Non-pigmented ciliary epithelial cell (primary cell): ENCODE measurements around the gene FZD4.
"Not testable (repeated sequence)": the region's sequence is repeated elsewhere in the genome, so short reads cannot be mapped to it uniquely, and the experiment has no call there.

Experiments used
- DNase-seq: peaks from one replicate; pipeline ENCODE4 v3.0.0-alpha.2; 2010; ENCODE audit warnings: low read depth

FZD4 gene

GRCh38 chr11:86972734-86973133 is 17.5 kb upstream of the FZD4 start:
- DNase-seq, result no peak

- no peak for DNase-seq
Measured at GRCh38 chr11:86969258-86969657, 14.1 kb upstream of the FZD4 start.

GRCh38 chr11:86967601-86968000 is 12.4 kb upstream of the FZD4 start:
- not testable (repeated sequence) for DNase-seq

- no peak for DNase-seq
Measured at GRCh38 chr11:86957976-86958646, 2.9 kb upstream of the FZD4 start.

DNA sequence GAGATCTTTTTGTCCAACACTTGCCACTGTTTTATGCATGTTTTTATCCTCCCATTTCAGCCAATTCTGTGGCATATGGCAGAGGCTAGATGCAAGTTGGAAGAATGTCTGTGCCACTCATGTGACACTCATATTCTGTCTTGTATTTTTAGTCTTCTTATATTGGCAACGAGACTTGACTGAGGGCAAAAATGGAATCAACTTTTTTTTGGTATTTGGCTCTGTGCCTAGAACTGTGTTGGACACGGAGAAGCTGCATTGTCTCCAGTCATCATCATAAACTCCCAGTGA is 1.7 kb upstream of the FZD4 start:
- no peak for DNase-seq

GRCh38 chr11:86955111-86955360 is 159 bp downstream of the FZD4 start:
- DNase-seq, result no peak

DNA sequence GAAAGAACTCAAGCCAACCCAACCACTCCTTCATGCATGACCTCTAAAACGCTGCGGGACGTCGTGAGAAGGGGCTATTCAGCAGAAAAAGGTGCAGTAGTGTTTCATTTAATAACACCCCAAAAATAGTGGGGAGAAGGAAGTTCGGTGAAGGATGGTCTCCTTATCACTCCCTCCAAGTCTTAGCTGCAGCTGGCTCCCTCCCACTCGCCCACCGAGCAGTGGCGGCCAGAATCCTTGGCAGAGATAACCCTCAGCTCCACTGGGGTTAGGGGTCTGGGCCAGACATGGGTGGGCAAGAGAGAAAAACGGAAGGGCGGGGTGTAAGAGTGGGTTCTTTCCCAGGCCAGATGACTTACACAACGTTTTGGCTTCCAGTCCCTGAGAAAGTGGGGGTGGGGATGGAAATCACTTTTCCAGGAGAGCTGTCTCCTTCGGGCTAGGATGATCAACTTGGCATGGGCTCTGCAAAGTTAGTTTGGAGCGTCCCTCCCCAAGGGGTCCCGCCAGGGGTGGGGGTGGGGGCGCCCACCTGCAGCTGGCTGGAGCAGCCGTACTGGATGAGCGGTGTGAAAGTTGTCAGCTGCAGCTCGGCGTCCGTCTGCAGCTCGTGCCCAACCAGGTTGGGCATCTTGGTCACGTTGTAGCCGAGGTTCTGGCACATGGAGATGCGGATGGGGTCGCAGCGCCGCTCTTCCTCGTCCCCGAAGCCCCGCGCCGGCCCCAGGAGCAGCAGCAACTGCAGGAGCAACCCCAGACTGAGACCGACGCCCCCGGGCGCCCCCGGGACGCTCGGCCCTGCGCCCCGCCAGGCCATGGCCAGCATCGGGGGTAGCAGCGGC is 705 bp downstream of the FZD4 start:
- no peak for DNase-seq

- no peak for DNase-seq
Measured at GRCh38 chr11:86952221-86952875, 2.8 kb downstream of the FZD4 start.

GRCh38 chr11:86951706-86952105 is 3.5 kb downstream of the FZD4 start:
- no peak for DNase-seq

- no peak for DNase-seq
Measured at GRCh38 chr11:86950661-86950995, 4.6 kb downstream of the FZD4 start.

DNA sequence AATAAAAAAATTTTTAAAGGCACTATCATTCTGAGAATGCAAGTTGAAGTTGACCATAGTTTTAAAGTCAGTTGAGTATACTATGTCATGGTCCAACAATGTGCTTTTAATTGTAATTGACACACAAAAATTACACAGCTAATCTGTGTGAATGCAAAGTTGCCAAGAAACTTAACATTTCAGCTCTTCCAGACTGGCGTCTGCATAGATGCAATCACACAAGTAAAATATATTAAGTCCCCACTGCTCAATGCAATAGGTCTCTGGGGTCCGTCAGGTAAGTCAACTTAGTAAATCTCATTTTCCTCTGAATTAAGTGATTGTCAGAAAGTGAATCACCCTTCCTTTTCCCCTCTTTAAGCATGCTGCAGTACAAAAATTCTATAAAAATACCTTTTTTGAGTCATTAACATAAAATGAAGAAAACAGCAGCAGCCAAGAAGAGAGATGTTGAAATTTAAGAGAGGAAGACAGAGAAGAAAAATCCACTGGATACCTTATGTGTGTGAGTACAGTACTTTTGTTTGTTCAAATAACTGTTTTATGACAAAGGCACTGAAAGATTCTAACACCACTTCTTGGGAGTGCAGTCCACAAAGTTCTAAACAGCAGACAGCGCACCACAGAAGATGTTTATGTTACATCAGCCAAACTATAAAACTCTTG is 5.1 kb downstream of the FZD4 start:
- DNase-seq, result no peak

DNA sequence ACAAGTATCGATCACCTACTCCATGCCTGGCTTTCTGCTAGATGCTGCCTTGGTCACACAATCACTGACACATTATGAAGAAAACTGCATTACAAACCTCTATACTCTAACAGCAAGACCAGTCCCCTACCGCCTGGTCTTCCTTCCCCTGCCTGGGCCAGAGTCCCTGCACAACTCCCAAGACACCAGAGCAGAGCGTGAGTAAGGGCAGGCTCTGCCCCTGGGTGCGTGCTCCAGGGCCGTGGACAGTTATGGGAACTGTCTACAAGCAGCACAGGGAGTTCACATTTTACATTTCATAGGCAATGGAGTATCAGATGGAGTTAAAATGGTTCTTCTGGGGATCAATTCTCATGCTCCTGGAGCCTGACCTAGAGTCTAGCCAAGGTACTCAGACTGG is 6.5 kb downstream of the FZD4 start:
- no peak for DNase-seq

GRCh38 chr11:86947541-86947940 is 7.7 kb downstream of the FZD4 start:
- DNase-seq, result no peak

GRCh38 chr11:86943505-86943904 is 11.7 kb downstream of the FZD4 start:
- not testable (repeated sequence) for DNase-seq

GRCh38 chr11:86941871-86942599 is 13.2 kb downstream of the FZD4 start:
- DNase-seq, result no peak

GRCh38 chr11:86941077-86941870 is 13.9 kb downstream of the FZD4 start:
- DNase-seq, result no peak

DNA sequence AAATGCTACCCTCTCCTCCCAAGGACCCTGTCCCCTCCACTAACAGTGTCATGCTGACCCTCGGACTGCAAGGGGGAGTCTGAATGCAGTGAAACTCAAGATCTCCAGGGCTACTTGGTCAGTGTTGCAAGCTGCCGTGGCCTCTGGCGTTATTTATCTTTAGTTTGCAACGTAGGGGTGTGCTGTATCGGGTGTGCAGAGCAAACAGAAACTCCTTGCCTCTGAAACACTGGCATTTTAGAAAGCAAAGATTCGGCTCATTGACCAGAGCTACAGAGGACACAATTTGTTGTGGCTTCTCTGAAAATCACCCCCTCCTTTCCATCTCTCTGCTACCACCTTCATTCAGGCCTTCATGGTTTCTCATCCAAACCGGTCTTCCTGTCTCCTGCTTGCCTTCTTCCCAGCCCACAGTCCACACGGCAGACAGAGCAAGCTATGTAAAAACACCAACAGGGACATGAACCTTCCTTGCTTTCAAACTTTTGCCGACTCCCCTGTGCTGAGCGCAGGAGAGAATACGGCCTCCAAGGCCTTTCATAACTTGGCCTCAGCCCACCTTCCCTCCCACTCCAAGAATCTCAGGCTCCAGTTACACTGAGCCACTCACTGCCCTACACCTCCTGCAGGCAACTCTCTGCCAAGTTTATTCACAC is 14.9 kb downstream of the FZD4 start:
- no peak for DNase-seq

DNA sequence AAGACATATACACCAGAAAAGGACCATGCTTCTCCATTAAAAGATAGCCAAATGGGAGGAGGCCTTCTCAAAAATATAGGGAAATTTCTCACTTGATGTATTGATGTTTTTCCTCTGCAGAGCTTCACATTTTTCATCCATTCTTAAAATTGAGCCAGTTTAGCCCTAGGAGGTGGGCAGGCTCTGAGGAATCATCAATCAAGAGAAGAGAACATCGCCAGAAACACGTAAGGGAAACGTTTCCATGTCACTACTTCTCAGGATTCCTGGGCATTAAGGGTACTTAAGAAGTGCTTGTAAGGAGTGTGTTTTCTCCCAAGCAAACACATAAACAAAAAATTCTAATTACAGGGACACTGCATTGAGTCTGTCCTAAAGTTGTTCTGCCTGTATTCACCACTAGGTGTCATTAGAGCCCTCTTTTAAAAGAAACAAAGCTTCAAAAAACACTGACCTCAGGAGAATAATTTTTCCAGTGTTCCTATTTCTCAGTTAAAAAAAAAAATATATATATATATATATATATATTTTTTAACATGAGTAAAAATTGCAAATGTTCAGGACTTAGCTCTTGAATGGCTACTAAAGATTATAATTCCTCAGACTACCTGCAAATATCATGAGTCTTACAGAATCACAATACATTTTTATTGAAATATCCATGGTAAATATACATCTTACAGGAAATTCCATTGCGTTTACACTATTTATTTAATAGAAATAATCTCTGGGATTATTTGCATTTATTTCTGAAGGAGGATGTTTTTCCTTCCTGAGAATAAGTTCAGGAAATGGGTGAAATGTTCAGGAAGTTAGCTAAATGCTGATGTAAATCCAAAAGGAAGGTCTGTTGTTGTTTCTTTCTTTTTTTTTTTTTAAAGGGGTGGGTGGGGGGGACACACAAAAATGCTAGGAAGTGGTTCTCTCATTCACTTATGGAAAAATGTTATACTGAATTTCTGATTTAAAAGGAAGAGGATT is 16.0 kb downstream of the FZD4 start:
- no peak for DNase-seq

DNA sequence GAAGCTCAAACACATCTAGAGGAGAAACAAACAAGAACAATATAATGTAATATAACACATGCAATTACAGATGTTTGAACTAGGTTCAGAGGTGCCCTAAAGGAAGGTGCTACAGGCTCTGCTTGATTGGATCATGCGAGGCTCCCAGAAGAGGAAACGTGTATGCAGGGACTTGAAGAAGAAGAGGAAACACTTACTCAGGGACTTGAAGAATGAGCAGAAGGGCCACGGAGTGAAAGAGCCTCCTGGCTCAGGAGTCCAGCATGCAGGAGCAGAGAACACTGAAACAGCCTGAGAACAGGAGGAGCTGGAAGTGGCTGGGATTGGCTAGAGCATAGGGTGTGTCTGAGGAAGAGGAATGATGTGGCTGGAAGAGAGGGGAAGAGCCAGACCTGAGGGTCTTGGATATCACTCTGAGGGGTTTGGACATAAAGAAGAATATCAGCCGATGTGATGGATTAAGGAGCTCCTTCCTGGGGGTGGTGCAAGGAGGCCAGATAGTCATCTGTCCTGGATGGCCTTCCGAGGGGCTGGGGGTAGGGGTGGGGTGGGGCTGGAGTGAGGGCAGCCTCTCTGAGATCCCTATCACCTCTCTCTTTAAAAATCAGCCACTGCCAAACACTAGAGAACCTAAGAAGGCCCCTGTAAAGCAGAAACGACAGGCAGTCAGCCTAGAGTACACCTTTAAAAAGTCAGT is 16.8 kb downstream of the FZD4 start:
- no peak for DNase-seq
